ENCODE measurements around the gene CAMK2A.

DNA sequence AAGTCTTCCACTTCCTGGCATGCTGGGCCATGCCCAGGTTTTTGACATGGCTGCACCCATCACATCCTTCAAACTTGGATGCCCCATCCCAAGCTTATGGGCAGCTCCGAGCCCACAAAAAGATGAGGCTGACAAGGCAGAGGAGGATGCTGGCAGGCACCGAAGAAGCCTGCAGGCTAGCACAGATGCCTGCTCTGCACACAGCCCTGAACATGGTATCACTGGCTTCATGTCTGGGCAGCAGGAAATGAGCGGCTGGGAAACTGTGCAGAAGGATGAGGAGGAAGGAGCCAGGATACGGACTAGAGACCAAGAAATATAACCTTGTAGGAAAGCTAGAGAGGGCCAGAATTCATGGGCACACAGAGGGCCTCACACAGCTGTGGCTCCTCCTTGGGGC lies 14.8 kb downstream of the CAMK2A start:
- TF ChIP-seq, protein P1, sequence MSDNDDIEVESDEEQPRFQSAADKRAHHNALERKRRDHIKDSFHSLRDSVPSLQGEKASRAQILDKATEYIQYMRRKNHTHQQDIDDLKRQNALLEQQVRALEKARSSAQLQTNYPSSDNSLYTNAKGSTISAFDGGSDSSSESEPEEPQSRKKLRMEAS (IDR thresholded peaks at IDR 0.05; ENCODE audit: insufficient read depth, insufficient read length) = no peak
- no peak for TF ChIP-seq POLR2A (IDR thresholded peaks at IDR 0.05; ENCODE audit: low read depth, low read length)
- TF ChIP-seq, protein P2, sequence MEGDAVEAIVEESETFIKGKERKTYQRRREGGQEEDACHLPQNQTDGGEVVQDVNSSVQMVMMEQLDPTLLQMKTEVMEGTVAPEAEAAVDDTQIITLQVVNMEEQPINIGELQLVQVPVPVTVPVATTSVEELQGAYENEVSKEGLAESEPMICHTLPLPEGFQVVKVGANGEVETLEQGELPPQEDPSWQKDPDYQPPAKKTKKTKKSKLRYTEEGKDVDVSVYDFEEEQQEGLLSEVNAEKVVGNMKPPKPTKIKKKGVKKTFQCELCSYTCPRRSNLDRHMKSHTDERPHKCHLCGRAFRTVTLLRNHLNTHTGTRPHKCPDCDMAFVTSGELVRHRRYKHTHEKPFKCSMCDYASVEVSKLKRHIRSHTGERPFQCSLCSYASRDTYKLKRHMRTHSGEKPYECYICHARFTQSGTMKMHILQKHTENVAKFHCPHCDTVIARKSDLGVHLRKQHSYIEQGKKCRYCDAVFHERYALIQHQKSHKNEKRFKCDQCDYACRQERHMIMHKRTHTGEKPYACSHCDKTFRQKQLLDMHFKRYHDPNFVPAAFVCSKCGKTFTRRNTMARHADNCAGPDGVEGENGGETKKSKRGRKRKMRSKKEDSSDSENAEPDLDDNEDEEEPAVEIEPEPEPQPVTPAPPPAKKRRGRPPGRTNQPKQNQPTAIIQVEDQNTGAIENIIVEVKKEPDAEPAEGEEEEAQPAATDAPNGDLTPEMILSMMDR (IDR thresholded peaks at IDR 0.05; ENCODE audit: extremely low read depth in 1 of 2, insufficient read depth in 1 of 2, low read depth in 1 of 2, low read length in 2 of 2) = no peak

Data from endothelial cell of umbilical vein (primary cell).